WTC11 (cell line): ENCODE results near the gene PPP1R1B.

Source experiments
- CREB1 ChIP-seq: sonication (generic); formaldehyde crosslinking; IDR thresholded peaks from 2 replicates; pipeline ENCODE4 v1.8.0; 2023; ENCODE audit warnings: mild to moderate bottlenecking, missing genetic modification reagents
- CTCF ChIP-seq: fragments of 200-600 bp; IDR thresholded peaks from 2 replicates; pipeline ENCODE4 v1.8.0; 2022; ENCODE audit warnings: antibody characterized with exemption
- E2F1 ChIP-seq: sonication (generic); formaldehyde crosslinking; IDR thresholded peaks from 2 replicates; pipeline ENCODE4 v1.8.0; 2022; ENCODE audit warnings: mild to moderate bottlenecking, missing genetic modification reagents
- ELF4 ChIP-seq: sonication (generic); formaldehyde crosslinking; IDR thresholded peaks from 2 replicates; pipeline ENCODE4 v1.8.1; 2022; ENCODE audit warnings: low read depth, mild to moderate bottlenecking, moderate library complexity, missing genetic modification reagents
- ETV6 ChIP-seq: sonication (generic); formaldehyde crosslinking; IDR thresholded peaks from 2 replicates; pipeline ENCODE4 v1.8.1; 2022; ENCODE audit warnings: mild to moderate bottlenecking, missing genetic modification reagents
- NFYB ChIP-seq: sonication (generic); formaldehyde crosslinking; conservative IDR thresholded peaks from 2 replicates; pipeline ENCODE4 v1.8.0; 2022; ENCODE audit warnings: low read depth, missing genetic modification reagents
- OVOL2 ChIP-seq: fragments of 250-450 bp; sonication (Bioruptor Pico); IDR thresholded peaks from 2 replicates; pipeline ENCODE4 v1.9.0; 2021; ENCODE audit warnings: mild to moderate bottlenecking, borderline replicate concordance
- TCF7 ChIP-seq: sonication (generic); formaldehyde crosslinking; IDR thresholded peaks from 2 replicates; pipeline ENCODE4 v1.8.0; 2022; ENCODE audit warnings: mild to moderate bottlenecking, low read depth, missing genetic modification reagents, moderate library complexity
- USF1 ChIP-seq: sonication (generic); formaldehyde crosslinking; IDR thresholded peaks from 2 replicates; pipeline ENCODE4 v1.8.0; 2022; ENCODE audit warnings: mild to moderate bottlenecking, missing genetic modification reagents
- TF ChIP-seq, protein P1 (sequence below): sonication (generic); formaldehyde crosslinking; IDR thresholded peaks from 2 replicates; pipeline ENCODE4 v1.8.1; 2023; ENCODE audit warnings: mild to moderate bottlenecking, missing genetic modification reagents, borderline replicate concordance
- TF ChIP-seq, protein P2 (sequence below): sonication (generic); formaldehyde crosslinking; IDR thresholded peaks from 2 replicates; pipeline ENCODE4 v1.8.0; 2022; ENCODE audit warnings: mild to moderate bottlenecking, missing genetic modification reagents
- TF ChIP-seq, protein P3 (sequence below): sonication (generic); formaldehyde crosslinking; IDR thresholded peaks from 2 replicates; pipeline ENCODE4 v1.8.1; 2022; ENCODE audit warnings: mild to moderate bottlenecking, missing genetic modification reagents, moderate library complexity, borderline replicate concordance
- TF ChIP-seq, protein P4 (sequence below): sonication (generic); formaldehyde crosslinking; IDR thresholded peaks from 2 replicates; pipeline ENCODE4 v1.8.1; 2022; ENCODE audit warnings: low read depth, mild to moderate bottlenecking, moderate library complexity, missing genetic modification reagents, borderline replicate concordance

DNA sequence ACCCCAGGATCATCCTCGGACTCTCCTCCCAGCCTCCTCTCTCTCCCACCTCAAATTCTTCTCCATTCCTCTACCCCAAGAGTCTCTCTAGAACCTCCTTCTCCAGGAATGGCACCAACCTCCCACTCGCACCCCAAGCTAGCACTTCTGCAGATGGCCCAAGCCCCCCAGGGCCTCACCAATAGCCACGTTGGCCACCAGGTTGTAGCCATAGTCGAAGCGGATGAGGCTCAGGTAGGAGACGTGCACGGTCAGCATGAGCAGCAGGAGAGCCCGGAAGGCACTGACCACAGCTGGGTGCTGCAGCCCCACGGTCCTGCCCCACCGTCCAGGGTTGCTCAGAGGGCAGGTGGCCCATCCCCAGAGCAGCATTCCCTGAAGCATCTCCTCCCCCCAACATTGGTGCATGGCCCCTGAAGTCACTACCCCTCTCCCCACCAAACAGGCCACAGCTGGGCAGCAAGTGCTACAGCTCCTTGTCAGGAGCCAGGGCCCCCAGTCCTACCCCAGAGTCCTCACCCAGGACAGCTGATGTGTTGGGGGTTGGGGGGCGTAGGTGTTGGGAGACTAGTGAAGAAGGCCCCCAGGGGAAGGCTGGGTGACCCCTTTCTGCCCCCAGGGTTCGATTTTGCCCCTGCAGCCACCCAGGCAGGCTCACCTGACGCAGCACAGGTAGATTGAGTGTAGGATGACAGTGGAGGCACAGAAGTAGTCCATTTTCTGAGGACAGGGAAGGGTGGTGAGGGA lies 46.8 kb downstream of the PPP1R1B start:
- TF ChIP-seq CTCF (no peak), USF1 (CRISPR knock-in tag) (no peak), TCF7 (CRISPR knock-in tag) (no peak), CREB1 (CRISPR knock-in tag) (no peak), ELF4 (CRISPR knock-in tag) (no peak), E2F1 (no peak), NFYB (CRISPR knock-in tag) (no peak), ETV6 (CRISPR knock-in tag) (no peak), OVOL2 (CRISPR knock-in tag) (no peak)
- TF ChIP-seq, protein P1, sequence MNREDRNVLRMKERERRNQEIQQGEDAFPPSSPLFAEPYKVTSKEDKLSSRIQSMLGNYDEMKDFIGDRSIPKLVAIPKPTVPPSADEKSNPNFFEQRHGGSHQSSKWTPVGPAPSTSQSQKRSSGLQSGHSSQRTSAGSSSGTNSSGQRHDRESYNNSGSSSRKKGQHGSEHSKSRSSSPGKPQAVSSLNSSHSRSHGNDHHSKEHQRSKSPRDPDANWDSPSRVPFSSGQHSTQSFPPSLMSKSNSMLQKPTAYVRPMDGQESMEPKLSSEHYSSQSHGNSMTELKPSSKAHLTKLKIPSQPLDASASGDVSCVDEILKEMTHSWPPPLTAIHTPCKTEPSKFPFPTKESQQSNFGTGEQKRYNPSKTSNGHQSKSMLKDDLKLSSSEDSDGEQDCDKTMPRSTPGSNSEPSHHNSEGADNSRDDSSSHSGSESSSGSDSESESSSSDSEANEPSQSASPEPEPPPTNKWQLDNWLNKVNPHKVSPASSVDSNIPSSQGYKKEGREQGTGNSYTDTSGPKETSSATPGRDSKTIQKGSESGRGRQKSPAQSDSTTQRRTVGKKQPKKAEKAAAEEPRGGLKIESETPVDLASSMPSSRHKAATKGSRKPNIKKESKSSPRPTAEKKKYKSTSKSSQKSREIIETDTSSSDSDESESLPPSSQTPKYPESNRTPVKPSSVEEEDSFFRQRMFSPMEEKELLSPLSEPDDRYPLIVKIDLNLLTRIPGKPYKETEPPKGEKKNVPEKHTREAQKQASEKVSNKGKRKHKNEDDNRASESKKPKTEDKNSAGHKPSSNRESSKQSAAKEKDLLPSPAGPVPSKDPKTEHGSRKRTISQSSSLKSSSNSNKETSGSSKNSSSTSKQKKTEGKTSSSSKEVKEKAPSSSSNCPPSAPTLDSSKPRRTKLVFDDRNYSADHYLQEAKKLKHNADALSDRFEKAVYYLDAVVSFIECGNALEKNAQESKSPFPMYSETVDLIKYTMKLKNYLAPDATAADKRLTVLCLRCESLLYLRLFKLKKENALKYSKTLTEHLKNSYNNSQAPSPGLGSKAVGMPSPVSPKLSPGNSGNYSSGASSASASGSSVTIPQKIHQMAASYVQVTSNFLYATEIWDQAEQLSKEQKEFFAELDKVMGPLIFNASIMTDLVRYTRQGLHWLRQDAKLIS (CRISPR knock-in tag), result no peak
- TF ChIP-seq, protein P2, sequence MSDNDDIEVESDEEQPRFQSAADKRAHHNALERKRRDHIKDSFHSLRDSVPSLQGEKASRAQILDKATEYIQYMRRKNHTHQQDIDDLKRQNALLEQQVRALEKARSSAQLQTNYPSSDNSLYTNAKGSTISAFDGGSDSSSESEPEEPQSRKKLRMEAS (CRISPR knock-in tag), result no peak
- TF ChIP-seq, protein P3, sequence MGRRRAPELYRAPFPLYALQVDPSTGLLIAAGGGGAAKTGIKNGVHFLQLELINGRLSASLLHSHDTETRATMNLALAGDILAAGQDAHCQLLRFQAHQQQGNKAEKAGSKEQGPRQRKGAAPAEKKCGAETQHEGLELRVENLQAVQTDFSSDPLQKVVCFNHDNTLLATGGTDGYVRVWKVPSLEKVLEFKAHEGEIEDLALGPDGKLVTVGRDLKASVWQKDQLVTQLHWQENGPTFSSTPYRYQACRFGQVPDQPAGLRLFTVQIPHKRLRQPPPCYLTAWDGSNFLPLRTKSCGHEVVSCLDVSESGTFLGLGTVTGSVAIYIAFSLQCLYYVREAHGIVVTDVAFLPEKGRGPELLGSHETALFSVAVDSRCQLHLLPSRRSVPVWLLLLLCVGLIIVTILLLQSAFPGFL (CRISPR knock-in tag), result no peak
- TF ChIP-seq, protein P4, sequence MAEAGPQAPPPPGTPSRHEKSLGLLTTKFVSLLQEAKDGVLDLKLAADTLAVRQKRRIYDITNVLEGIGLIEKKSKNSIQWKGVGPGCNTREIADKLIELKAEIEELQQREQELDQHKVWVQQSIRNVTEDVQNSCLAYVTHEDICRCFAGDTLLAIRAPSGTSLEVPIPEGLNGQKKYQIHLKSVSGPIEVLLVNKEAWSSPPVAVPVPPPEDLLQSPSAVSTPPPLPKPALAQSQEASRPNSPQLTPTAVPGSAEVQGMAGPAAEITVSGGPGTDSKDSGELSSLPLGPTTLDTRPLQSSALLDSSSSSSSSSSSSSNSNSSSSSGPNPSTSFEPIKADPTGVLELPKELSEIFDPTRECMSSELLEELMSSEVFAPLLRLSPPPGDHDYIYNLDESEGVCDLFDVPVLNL, result no peak
